WTC11 (cell line): ENCODE results near the gene CDYL. TPM values are rescaled to one million over a fixed set of nuclear protein-coding genes. Genes with fewer than 3 reads are reported as not detected.

ENCODE experiments used
- ATAC-seq: fragments of 200-7000 bp; cut with Tn5 transposase; 2 replicates; pipeline ENCODE4 v1.10.0; 2021; ENCODE audit warnings: mild to moderate bottlenecking, moderate library complexity
- CTCF ChIA-PET: fragments of 300-600 bp; sonication (Branson Sonifier 250); formaldehyde crosslinking; loops from one replicate; lab custom pipeline; 2021; ENCODE audit warnings: antibody characterized with exemption; lab: Charles Lee
- POLR2A ChIA-PET: fragments of 350-600 bp; sonication (Branson Sonifier 250); formaldehyde crosslinking; loops from one replicate; lab custom pipeline; 2021; ENCODE audit warnings: antibody characterized with exemption; lab: Charles Lee
- DNase-seq: peaks from one replicate; pipeline ENCODE4 v3.0.0; 2021; ENCODE audit warnings: low spot score
- H3K27ac Mint-ChIP-seq: 2 replicates; pipeline ENCODE4 v1.8.0; 2021; ENCODE audit warnings: mixed read lengths
- H3K27me3 Mint-ChIP-seq: 2 replicates; pipeline ENCODE4 v1.8.0; 2021; ENCODE audit warnings: low read depth, mild to moderate bottlenecking, moderate library complexity, mixed read lengths
- H3K36me3 Mint-ChIP-seq: 2 replicates; pipeline ENCODE4 v1.8.0; 2021; ENCODE audit warnings: mixed read lengths
- H3K4me1 Mint-ChIP-seq: 2 replicates; pipeline ENCODE4 v1.8.0; 2022; ENCODE audit warnings: mixed read lengths
- H3K4me3 Mint-ChIP-seq: 2 replicates; pipeline ENCODE4 v1.8.0; 2021; ENCODE audit warnings: mild to moderate bottlenecking, moderate library complexity, mixed read lengths
- H3K9me3 Mint-ChIP-seq: 2 replicates; pipeline ENCODE4 v1.8.0; 2021; ENCODE audit warnings: mixed read lengths
- ATF3 ChIP-seq: sonication (generic); formaldehyde crosslinking; conservative IDR thresholded peaks from 2 replicates; pipeline ENCODE4 v1.8.1; 2022; ENCODE audit warnings: mild to moderate bottlenecking, missing genetic modification reagents
- E2F4 ChIP-seq: sonication (generic); formaldehyde crosslinking; IDR thresholded peaks from 2 replicates; pipeline ENCODE4 v1.8.1; 2022; ENCODE audit warnings: low read depth, mild to moderate bottlenecking, moderate library complexity, missing genetic modification reagents, borderline replicate concordance
- HMGA2 ChIP-seq: fragments of 250-450 bp; sonication (Bioruptor Pico); IDR thresholded peaks from 2 replicates; pipeline ENCODE4 v1.4.0; 2021; ENCODE audit warnings: mild to moderate bottlenecking, moderate library complexity
- IRF2 ChIP-seq: sonication (generic); formaldehyde crosslinking; IDR thresholded peaks from 2 replicates; pipeline ENCODE4 v1.8.0; 2022; ENCODE audit warnings: low read depth, missing genetic modification reagents, borderline replicate concordance
- JUN ChIP-seq: sonication (generic); formaldehyde crosslinking; IDR thresholded peaks from 2 replicates; pipeline ENCODE4 v1.8.0; 2023; ENCODE audit warnings: mild to moderate bottlenecking, missing genetic modification reagents
- MLX ChIP-seq: sonication (generic); formaldehyde crosslinking; IDR thresholded peaks from 2 replicates; pipeline ENCODE4 v1.8.1; 2023; ENCODE audit warnings: mild to moderate bottlenecking, missing genetic modification reagents, moderate library complexity
- PREB ChIP-seq: sonication (generic); formaldehyde crosslinking; IDR thresholded peaks from 2 replicates; pipeline ENCODE4 v1.8.1; 2022; ENCODE audit warnings: mild to moderate bottlenecking, missing genetic modification reagents, moderate library complexity, borderline replicate concordance
- TCF7 ChIP-seq: sonication (generic); formaldehyde crosslinking; IDR thresholded peaks from 2 replicates; pipeline ENCODE4 v1.8.0; 2022; ENCODE audit warnings: mild to moderate bottlenecking, low read depth, missing genetic modification reagents, moderate library complexity
- ZBTB21 ChIP-seq: sonication (generic); formaldehyde crosslinking; IDR thresholded peaks from 2 replicates; pipeline ENCODE4 v1.8.1; 2023; ENCODE audit warnings: mild to moderate bottlenecking, missing genetic modification reagents, borderline replicate concordance
- ZSCAN18 ChIP-seq: fragments of 250-450 bp; sonication (Bioruptor Pico); IDR thresholded peaks from 2 replicates; pipeline ENCODE4 v2.1.2; 2022; ENCODE audit warnings: mild to moderate bottlenecking, moderate library complexity
- total RNA-seq: library from RNA; stranded (reverse); gene quantifications from 3 replicates; pipeline ENCODE4 v1.2.3, GENCODE V29; 2021
- TF ChIP-seq, protein P1 (sequence below): sonication (generic); formaldehyde crosslinking; IDR thresholded peaks from 2 replicates; pipeline ENCODE4 v1.8.1; 2023; ENCODE audit warnings: mild to moderate bottlenecking, missing genetic modification reagents
- TF ChIP-seq, protein P2 (sequence below): fragments of 200-600 bp; IDR thresholded peaks from 2 replicates; pipeline ENCODE4 v1.8.0; 2022; ENCODE audit warnings: antibody characterized with exemption
- TF ChIP-seq, protein P3 (sequence below): sonication (generic); formaldehyde crosslinking; IDR thresholded peaks from 2 replicates; pipeline ENCODE4 v1.8.0; 2022; ENCODE audit warnings: mild to moderate bottlenecking, missing genetic modification reagents
- TF ChIP-seq, protein P4 (sequence below): sonication (generic); formaldehyde crosslinking; IDR thresholded peaks from 2 replicates; pipeline ENCODE4 v1.8.1; 2023; ENCODE audit warnings: mild to moderate bottlenecking, moderate library complexity, missing genetic modification reagents
- TF ChIP-seq, protein P5 (sequence below): sonication (generic); formaldehyde crosslinking; IDR thresholded peaks from 2 replicates; pipeline ENCODE4 v1.8.1; 2022; ENCODE audit warnings: low read depth, missing genetic modification reagents, borderline replicate concordance

CDYL gene
- total RNA-seq, 1 experiment from 2014 or later, result 92.0 TPM

- ChIA-PET POLR2A (no interaction called here), CTCF (interaction anchor here (0.9 to 2.3 kb wide), 16 partner anchors 14 to 821 kb away, joined by 3 to 18 read pairs (median 4); no protein-coding TSS in a partner anchor)
- H3K27me3 Mint-ChIP-seq, result no peaks in the 10 kb centered on the region
- H3K27ac Mint-ChIP-seq, result peak overlapping the region; percentile 88; the same call in 1 of the 2 replicates
- H3K9me3 Mint-ChIP-seq, result no peaks in the 10 kb centered on the region
- no peak overlapping the region for H3K4me3 Mint-ChIP-seq
- peaks cover 31% of the 10 kb centered on the region for H3K36me3 Mint-ChIP-seq
- DNase-seq (no peak), ATAC-seq (no peak)
- no peak for TF ChIP-seq JUN (CRISPR knock-in tag)
- TF ChIP-seq, protein P1, sequence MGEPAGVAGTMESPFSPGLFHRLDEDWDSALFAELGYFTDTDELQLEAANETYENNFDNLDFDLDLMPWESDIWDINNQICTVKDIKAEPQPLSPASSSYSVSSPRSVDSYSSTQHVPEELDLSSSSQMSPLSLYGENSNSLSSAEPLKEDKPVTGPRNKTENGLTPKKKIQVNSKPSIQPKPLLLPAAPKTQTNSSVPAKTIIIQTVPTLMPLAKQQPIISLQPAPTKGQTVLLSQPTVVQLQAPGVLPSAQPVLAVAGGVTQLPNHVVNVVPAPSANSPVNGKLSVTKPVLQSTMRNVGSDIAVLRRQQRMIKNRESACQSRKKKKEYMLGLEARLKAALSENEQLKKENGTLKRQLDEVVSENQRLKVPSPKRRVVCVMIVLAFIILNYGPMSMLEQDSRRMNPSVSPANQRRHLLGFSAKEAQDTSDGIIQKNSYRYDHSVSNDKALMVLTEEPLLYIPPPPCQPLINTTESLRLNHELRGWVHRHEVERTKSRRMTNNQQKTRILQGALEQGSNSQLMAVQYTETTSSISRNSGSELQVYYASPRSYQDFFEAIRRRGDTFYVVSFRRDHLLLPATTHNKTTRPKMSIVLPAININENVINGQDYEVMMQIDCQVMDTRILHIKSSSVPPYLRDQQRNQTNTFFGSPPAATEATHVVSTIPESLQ, result no peak
- H3K4me1 Mint-ChIP-seq, result peaks cover 25% of the 10 kb centered on the region
Observed at GRCh38 chr6:4956625-4957024, 180.4 kb downstream of the CDYL start.

DNA sequence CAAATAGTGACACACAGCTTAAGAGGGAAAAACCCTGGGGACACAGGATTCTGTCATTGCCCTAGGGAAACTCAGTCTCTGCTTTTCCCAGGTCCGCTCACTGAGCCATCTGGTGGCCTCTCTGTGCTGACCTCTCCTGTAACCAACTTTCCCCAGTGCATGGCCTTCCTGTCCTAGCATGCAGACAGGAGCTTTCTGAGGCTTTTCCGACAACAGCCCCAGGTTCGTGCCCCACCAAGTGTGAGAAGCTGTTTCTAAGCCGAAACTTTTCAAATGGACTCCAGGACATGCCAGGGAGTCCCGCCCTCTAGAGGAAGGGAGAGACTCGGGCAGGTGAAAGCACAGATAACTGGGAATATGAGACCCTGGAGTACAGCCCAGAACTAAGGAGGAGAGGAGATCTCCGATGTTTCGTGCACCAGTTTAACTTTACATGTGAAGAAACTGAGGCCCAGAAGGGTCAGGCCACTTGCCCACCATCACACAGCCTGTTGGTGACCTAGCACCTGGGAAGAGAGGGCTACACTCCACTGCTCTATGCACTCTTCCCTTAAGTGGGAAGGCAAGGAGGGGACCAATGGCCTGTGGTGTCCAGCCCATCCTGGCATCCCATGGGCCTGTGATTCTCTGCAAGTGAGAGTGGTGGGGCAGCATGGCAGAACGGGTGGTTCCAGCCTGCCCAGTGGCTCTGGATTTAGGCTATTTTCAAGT is 181.5 kb downstream of the CDYL start:
- CTCF ChIA-PET, result interaction anchor here (0.9 to 2.3 kb wide), 31 partner anchors 9 to 822 kb away, joined by 3 to 18 read pairs (median 4); partner anchors contain the start of gene RPP40
- DNase-seq (peak; percentile 46), ATAC-seq (peak; percentile 90)
- Mint-ChIP-seq H3K4me1 (peaks cover 23% of the 10 kb centered on the region), H3K27me3 (no peaks in the 10 kb centered on the region), H3K9me3 (no peaks in the 10 kb centered on the region), H3K27ac (peak overlapping the region; percentile 87), H3K4me3 (no peak overlapping the region), H3K36me3 (peaks cover 23% of the 10 kb centered on the region)
- POLR2A ChIA-PET, result no interaction called here
- no peak for TF ChIP-seq TCF7
- no peak for TF ChIP-seq PREB (CRISPR knock-in tag)
- TF ChIP-seq ZSCAN18, result no peak
- TF ChIP-seq, protein P2, sequence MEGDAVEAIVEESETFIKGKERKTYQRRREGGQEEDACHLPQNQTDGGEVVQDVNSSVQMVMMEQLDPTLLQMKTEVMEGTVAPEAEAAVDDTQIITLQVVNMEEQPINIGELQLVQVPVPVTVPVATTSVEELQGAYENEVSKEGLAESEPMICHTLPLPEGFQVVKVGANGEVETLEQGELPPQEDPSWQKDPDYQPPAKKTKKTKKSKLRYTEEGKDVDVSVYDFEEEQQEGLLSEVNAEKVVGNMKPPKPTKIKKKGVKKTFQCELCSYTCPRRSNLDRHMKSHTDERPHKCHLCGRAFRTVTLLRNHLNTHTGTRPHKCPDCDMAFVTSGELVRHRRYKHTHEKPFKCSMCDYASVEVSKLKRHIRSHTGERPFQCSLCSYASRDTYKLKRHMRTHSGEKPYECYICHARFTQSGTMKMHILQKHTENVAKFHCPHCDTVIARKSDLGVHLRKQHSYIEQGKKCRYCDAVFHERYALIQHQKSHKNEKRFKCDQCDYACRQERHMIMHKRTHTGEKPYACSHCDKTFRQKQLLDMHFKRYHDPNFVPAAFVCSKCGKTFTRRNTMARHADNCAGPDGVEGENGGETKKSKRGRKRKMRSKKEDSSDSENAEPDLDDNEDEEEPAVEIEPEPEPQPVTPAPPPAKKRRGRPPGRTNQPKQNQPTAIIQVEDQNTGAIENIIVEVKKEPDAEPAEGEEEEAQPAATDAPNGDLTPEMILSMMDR, result 0 out of 2 replicates have a peak, but pooled peaks have one; percentile 27
- TF ChIP-seq MLX (CRISPR knock-in tag), result no peak
- TF ChIP-seq HMGA2, result no peak
- TF ChIP-seq, protein P3, sequence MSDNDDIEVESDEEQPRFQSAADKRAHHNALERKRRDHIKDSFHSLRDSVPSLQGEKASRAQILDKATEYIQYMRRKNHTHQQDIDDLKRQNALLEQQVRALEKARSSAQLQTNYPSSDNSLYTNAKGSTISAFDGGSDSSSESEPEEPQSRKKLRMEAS (CRISPR knock-in tag), result 0 out of 2 replicates have a peak, but pooled peaks have one; percentile 26
- TF ChIP-seq, protein P4, sequence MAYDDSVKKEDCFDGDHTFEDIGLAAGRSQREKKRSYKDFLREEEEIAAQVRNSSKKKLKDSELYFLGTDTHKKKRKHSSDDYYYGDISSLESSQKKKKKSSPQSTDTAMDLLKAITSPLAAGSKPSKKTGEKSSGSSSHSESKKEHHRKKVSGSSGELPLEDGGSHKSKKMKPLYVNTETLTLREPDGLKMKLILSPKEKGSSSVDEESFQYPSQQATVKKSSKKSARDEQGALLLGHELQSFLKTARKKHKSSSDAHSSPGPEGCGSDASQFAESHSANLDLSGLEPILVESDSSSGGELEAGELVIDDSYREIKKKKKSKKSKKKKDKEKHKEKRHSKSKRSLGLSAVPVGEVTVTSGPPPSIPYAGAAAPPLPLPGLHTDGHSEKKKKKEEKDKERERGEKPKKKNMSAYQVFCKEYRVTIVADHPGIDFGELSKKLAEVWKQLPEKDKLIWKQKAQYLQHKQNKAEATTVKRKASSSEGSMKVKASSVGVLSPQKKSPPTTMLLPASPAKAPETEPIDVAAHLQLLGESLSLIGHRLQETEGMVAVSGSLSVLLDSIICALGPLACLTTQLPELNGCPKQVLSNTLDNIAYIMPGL, result no peak
- TF ChIP-seq ATF3 (CRISPR knock-in tag), result no peak
- TF ChIP-seq E2F4, result no peak
- no peak for TF ChIP-seq IRF2 (CRISPR knock-in tag)
- no peak for TF ChIP-seq ZBTB21 (CRISPR knock-in tag)
- TF ChIP-seq, protein P5, sequence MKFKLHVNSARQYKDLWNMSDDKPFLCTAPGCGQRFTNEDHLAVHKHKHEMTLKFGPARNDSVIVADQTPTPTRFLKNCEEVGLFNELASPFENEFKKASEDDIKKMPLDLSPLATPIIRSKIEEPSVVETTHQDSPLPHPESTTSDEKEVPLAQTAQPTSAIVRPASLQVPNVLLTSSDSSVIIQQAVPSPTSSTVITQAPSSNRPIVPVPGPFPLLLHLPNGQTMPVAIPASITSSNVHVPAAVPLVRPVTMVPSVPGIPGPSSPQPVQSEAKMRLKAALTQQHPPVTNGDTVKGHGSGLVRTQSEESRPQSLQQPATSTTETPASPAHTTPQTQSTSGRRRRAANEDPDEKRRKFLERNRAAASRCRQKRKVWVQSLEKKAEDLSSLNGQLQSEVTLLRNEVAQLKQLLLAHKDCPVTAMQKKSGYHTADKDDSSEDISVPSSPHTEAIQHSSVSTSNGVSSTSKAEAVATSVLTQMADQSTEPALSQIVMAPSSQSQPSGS (CRISPR knock-in tag), result no peak
